Endothelial cell of umbilical vein (primary cell): ENCODE data around the gene LMAN1L. TPM values are rescaled to one million over a fixed set of nuclear protein-coding genes. Genes with fewer than 3 reads are reported as not detected.

ENCODE experiments used
- BruUV-seq: library from RNA; stranded (reverse); fragments of 400-500 nt; replicated peaks from 2 replicates; lab custom pipeline; 2021; lab: Mats Ljungman, UMichigan
- CTCF ChIA-PET: fragments of 300-600, 350-600 bp; sonication (Branson Sonifier 250); formaldehyde crosslinking; loops from one replicate; lab custom pipeline; 2021; ENCODE audit warnings: antibody characterized with exemption, inconsistent platforms; lab: Charles Lee
- POLR2A ChIA-PET: fragments of 300-600, 350-600 bp; sonication (Branson Sonifier 250); formaldehyde crosslinking; loops from one replicate; lab custom pipeline; 2021; ENCODE audit warnings: antibody characterized with exemption, inconsistent platforms; lab: Charles Lee
- DNase-seq: peaks from one replicate; pipeline ENCODE4 v3.0.0-alpha.2; 2011; ENCODE audit warnings: low read depth, low spot score
- FAIRE-seq: peaks from 2 replicates; lab custom pipeline; 2011; peaks lifted over from hg19 to GRCh38; lab: Jason Lieb, UNC
- H2AFZ ChIP-seq: 2 replicates; pipeline ENCODE4 v1.6.0; 2012; ENCODE audit warnings: low read depth, low read length, control low read depth, inconsistent platforms
- H3K27ac ChIP-seq: 2 replicates; pipeline ENCODE4 v1.5.1; 2011; ENCODE audit warnings: low read depth, mild to moderate bottlenecking, control low read depth, low read length, moderate library complexity; ENCODE audit not compliant: insufficient read depth
- H3K27me3 ChIP-seq, 2 experiments: 2 replicates each; pipeline versions ENCODE4 v1.6.0 to v1.6.1; 2011; ENCODE audit warnings: low read length in 2 of 2, mixed read lengths in 1 of 2; ENCODE audit not compliant: control insufficient read depth in 2 of 2, insufficient read depth in 2 of 2
- H3K36me3 ChIP-seq, 2 experiments: 2 replicates in 1 of 2; 3 replicates in 1 of 2; pipeline ENCODE4 v1.5.1; 2011; ENCODE audit warnings: low read length in 2 of 2, mild to moderate bottlenecking in 1 of 2, moderate library complexity in 1 of 2; ENCODE audit not compliant: control insufficient read depth in 2 of 2, insufficient read depth in 2 of 2; ENCODE audit errors: extremely low read depth in 1 of 2
- H3K4me1 ChIP-seq: 3 replicates; pipeline ENCODE4 v1.5.1; 2011; ENCODE audit warnings: mild to moderate bottlenecking, low read length; ENCODE audit not compliant: control insufficient read depth, insufficient read depth; ENCODE audit errors: extremely low read depth
- H3K4me2 ChIP-seq: 2 replicates; pipeline ENCODE4 v1.6.1; 2011; ENCODE audit warnings: low read length, control low read depth, mixed read lengths; ENCODE audit not compliant: insufficient read depth
- H3K4me3 ChIP-seq, 3 experiments: fragments of 200-600 bp in 1 of 3; sonication (generic), shearing (Covaris generic) in 1 of 3; replicated peaks in 1 of 3; 2 replicates each; pipeline ENCODE4 v1.5.1; 2011 to 2016; ENCODE audit warnings: control low read depth in 3 of 3, low read length in 3 of 3, mild to moderate bottlenecking in 2 of 3, inconsistent platforms in 1 of 3, low read depth in 1 of 3, moderate library complexity in 1 of 3; ENCODE audit not compliant: insufficient read depth in 1 of 3
- H3K79me2 ChIP-seq: 2 replicates; pipeline ENCODE4 v1.6.0; 2012; ENCODE audit warnings: low read length, inconsistent platforms; ENCODE audit not compliant: control insufficient read depth, insufficient read depth
- H3K9ac ChIP-seq: replicated peaks from 2 replicates; pipeline ENCODE3; 2011; ENCODE audit warnings: low read length, control low read depth; ENCODE audit not compliant: insufficient read depth; ENCODE audit errors: extremely low read depth
- H3K9me1 ChIP-seq: replicated peaks from 3 replicates; pipeline ENCODE4 v1.6.0; 2011; ENCODE audit warnings: mild to moderate bottlenecking, low read length; ENCODE audit not compliant: control insufficient read depth, insufficient read depth; ENCODE audit errors: extremely low read depth
- H3K9me3 ChIP-seq: replicated peaks from 2 replicates; pipeline ENCODE4 v1.5.1; 2012; ENCODE audit warnings: low read length, inconsistent platforms; ENCODE audit not compliant: control insufficient read depth, insufficient read depth
- H4K20me1 ChIP-seq: replicated peaks from 2 replicates; pipeline ENCODE3; 2011; ENCODE audit warnings: mild to moderate bottlenecking, low read length; ENCODE audit not compliant: control insufficient read depth, insufficient read depth; ENCODE audit errors: extremely low read depth
- CTCF ChIP-seq, 2 donors: IDR thresholded peaks; 1 replicate in 1 of 2; 2 replicates in 1 of 2; pipeline ENCODE4 v1.5.1; 2011; ENCODE audit warnings: low read length in 2 of 2, mild to moderate bottlenecking in 2 of 2, moderate library complexity in 2 of 2, control low read depth in 1 of 2, inconsistent platforms in 1 of 2, low read depth in 1 of 2; ENCODE audit not compliant: insufficient read depth in 1 of 2; ENCODE audit errors: extremely low read depth in 1 of 2
- EZH2 ChIP-seq: IDR thresholded peaks from 2 replicates; pipeline ENCODE4 v1.6.1; 2012; ENCODE audit warnings: borderline replicate concordance, low read depth, mild to moderate bottlenecking, moderate library complexity, low read length, inconsistent platforms; ENCODE audit not compliant: severe bottlenecking
- FOS ChIP-seq: IDR thresholded peaks from 2 replicates; pipeline ENCODE4 v1.6.1; 2011; ENCODE audit warnings: mild to moderate bottlenecking, low read length, moderate library complexity, borderline replicate concordance; ENCODE audit not compliant: insufficient read depth
- GATA2 ChIP-seq: IDR thresholded peaks from 2 replicates; pipeline ENCODE4 v1.7.0; 2011; ENCODE audit warnings: low read depth, mild to moderate bottlenecking, moderate library complexity, mixed read lengths, low read length; ENCODE audit not compliant: insufficient read length, insufficient read depth
- JUN ChIP-seq: IDR thresholded peaks from 2 replicates; pipeline ENCODE4 v1.6.1; 2011; ENCODE audit warnings: borderline replicate concordance, low read depth; ENCODE audit not compliant: insufficient read length, insufficient read depth
- MAX ChIP-seq: IDR thresholded peaks from 2 replicates; pipeline ENCODE4 v1.6.1; 2011; ENCODE audit not compliant: insufficient read depth, insufficient read length
- MYC ChIP-seq: IDR thresholded peaks from one replicate; pipeline ENCODE4 v1.6.1; 2011; ENCODE audit warnings: mild to moderate bottlenecking, low read depth, low read length
- POLR2A ChIP-seq: IDR thresholded peaks from 2 replicates; pipeline ENCODE4 v1.6.1; 2012; ENCODE audit warnings: low read depth, mild to moderate bottlenecking, control low read depth, low read length
- POLR2AphosphoS5 ChIP-seq: IDR thresholded peaks from 2 replicates; pipeline ENCODE4 v1.6.1; 2012; ENCODE audit warnings: low read depth, mild to moderate bottlenecking, control low read depth, low read length, moderate library complexity; ENCODE audit not compliant: insufficient read depth
- dilution Hi-C: fragments of 300-500 bp; cut with MboI; formaldehyde crosslinking; loops from one replicate; pipeline ENCODE4 v1.15.0; 2019; ENCODE audit warnings: low sequenced_read_pairs; ENCODE audit not compliant: extremely low pct_ligation_motif_present
- intact Hi-C: fragments of 100-400 bp; cut with micrococcal nuclease; formaldehyde crosslinking; loops from one replicate; pipeline ENCODE4 v1.10.0; 2022
- polyA plus RNA-seq, 4 experiments: library from polyadenylated mRNA; depleted of rRNA in 3 of 4; stranded (reverse) in 3 of 4; unstranded in 1 of 4; fragments of >200 nt; gene quantifications; 2 replicates each; pipeline versions ENCODE4 v1.2.1 to v1.2.3, GENCODE V29; 2011 to 2012; ENCODE audit warnings: missing spikeins in 1 of 4
- total RNA-seq: library from RNA; stranded (reverse); gene quantifications from 2 replicates; pipeline ENCODE4 v1.2.3, GENCODE V29; 2021

Gene LMAN1L
- total and polyA plus RNA-seq, 2 donors (not counting 3 experiments of a cell fraction or from before 2014, with no cell fraction given) = not detected

GRCh38 chr15:74775894-74776293 lies 36.7 kb upstream of the LMAN1L start:
- Histone ChIP-seq H4K20me1 (no peaks in the 10 kb centered on the region), H3K4me2 (no peak overlapping the region), H3K27ac (no peak overlapping the region), H3K9me1 (no peaks in the 10 kb centered on the region), H3K4me3 (no peak overlapping the region), H3K9ac (no peak overlapping the region), H3K27me3 (no peaks in the 10 kb centered on the region), H3K9me3 (no peaks in the 10 kb centered on the region), H3K4me1 (peaks cover 19% of the 10 kb centered on the region), H2AFZ (no peak overlapping the region), H3K79me2 (no peaks in the 10 kb centered on the region), H3K36me3 (no peaks in the 10 kb centered on the region)
- ChIA-PET POLR2A (no interaction called here), CTCF (interaction anchor here (2.6 kb wide), 1 partner anchor 125 kb away, joined by 21 read pairs; no protein-coding TSS in a partner anchor)
- intact Hi-C loops (loop anchor here (2.0 to 10.0 kb wide), 2 partner anchors 67 to 429 kb away; partner anchors contain the start of genes C15orf39 and ULK3), dilution Hi-C loops (no loop called here)
- FAIRE-seq (no peak), DNase-seq (no peak)
- BruUV-seq = no TSS peak
- TF ChIP-seq FOS (no peak), JUN (no peak), EZH2 (no peak), MYC (no peak), POLR2AphosphoS5 (no peak), MAX (no peak), GATA2 (no peak), CTCF (IDR thresholded peaks at IDR 0.05; ENCODE audit: extremely low read depth in 1 of 2, insufficient read depth in 1 of 2, low read depth in 1 of 2, low read length in 2 of 2) (no peak), POLR2A (no peak)
